ENCODE results near the gene ELK3.

ELK3 gene

GRCh38 chr12:96260644-96261043 is 66.5 kb downstream of the ELK3 start:
- no peak for DNase-seq

GRCh38 chr12:96261557-96261956 is 67.4 kb downstream of the ELK3 start:
- no peak for DNase-seq

- no peak for DNase-seq
Observed at GRCh38 chr12:96263449-96263902, 69.3 kb downstream of the ELK3 start.

GRCh38 chr12:96265400-96265799 is 71.2 kb downstream of the ELK3 start:
- DNase-seq: no peak

- no peak for DNase-seq
Observed at GRCh38 chr12:96265836-96266235, 71.7 kb downstream of the ELK3 start.

- DNase-seq: no peak
Observed at GRCh38 chr12:96266238-96266637, 72.1 kb downstream of the ELK3 start.

- no peak for DNase-seq
Observed at GRCh38 chr12:96271469-96272199, 77.5 kb downstream of the ELK3 start.

- DNase-seq: no peak
Observed at GRCh38 chr12:96274331-96274730, 80.2 kb downstream of the ELK3 start.

- DNase-seq: no peak
Observed at GRCh38 chr12:96285158-96285557, 91.0 kb downstream of the ELK3 start.

GRCh38 chr12:96289067-96289466 is 94.9 kb downstream of the ELK3 start:
- DNase-seq: no peak

GRCh38 chr12:96293093-96293492 is 98.9 kb downstream of the ELK3 start:
- DNase-seq: no peak

- no peak for DNase-seq
Observed at GRCh38 chr12:96294831-96295230, 100.7 kb downstream of the ELK3 start.

- DNase-seq: no peak
Observed at GRCh38 chr12:96295532-96296160, 101.5 kb downstream of the ELK3 start.

GRCh38 chr12:96297504-96297903 is 103.3 kb downstream of the ELK3 start:
- DNase-seq: no peak

- no peak for DNase-seq
Observed at GRCh38 chr12:96300064-96300463, 105.9 kb downstream of the ELK3 start.

GRCh38 chr12:96301732-96302131 is 107.6 kb downstream of the ELK3 start:
- DNase-seq: no peak

GRCh38 chr12:96302687-96303310 is 108.6 kb downstream of the ELK3 start:
- DNase-seq: no peak

GRCh38 chr12:96303653-96304052 is 109.5 kb downstream of the ELK3 start:
- DNase-seq: no peak

GRCh38 chr12:96305665-96306064 is 111.5 kb downstream of the ELK3 start:
- no peak for DNase-seq

- no peak for DNase-seq
Observed at GRCh38 chr12:96308881-96309280, 114.7 kb downstream of the ELK3 start.

GRCh38 chr12:96310067-96310466 is 115.9 kb downstream of the ELK3 start:
- no peak for DNase-seq

- no peak for DNase-seq
Observed at GRCh38 chr12:96311191-96311590, 117.0 kb downstream of the ELK3 start.

- no peak for DNase-seq
Observed at GRCh38 chr12:96313606-96314005, 119.4 kb downstream of the ELK3 start.

- no peak for DNase-seq
Observed at GRCh38 chr12:96314723-96315122, 120.5 kb downstream of the ELK3 start.

All from inflammatory macrophage treated with lipopolysaccharide for 1 hour (primary cell).